Effector memory CD4-positive, alpha-beta T cell (primary cell): ENCODE results near the gene GMEB1.
A peak's percentile ranks its signal among the peaks of the same experiment; 100 is the strongest.
"Not testable (repeated sequence)": the region's sequence is repeated elsewhere in the genome, so short reads cannot be mapped to it uniquely, and the experiment has no call there.

Experiments
- DNase-seq, 3 donors: peaks; one replicate each; pipeline ENCODE4 v3.0.0-alpha.2; 2020
- H3K27ac ChIP-seq: 2 replicates; pipeline ENCODE4 v1.7.0; 2013; ENCODE audit warnings: mild to moderate bottlenecking, low read length, moderate library complexity; ENCODE audit not compliant: insufficient read depth, poor library complexity, severe bottlenecking
- H3K27me3 ChIP-seq: replicated peaks from 2 replicates; pipeline ENCODE4 v1.7.0; 2013; ENCODE audit warnings: mild to moderate bottlenecking, low read length; ENCODE audit not compliant: insufficient read depth, control insufficient read depth, poor library complexity, severe bottlenecking
- H3K36me3 ChIP-seq: 2 replicates; pipeline ENCODE4 v1.7.0; 2013; ENCODE audit warnings: mild to moderate bottlenecking, low read length, moderate library complexity; ENCODE audit not compliant: control insufficient read depth, insufficient read depth
- H3K4me1 ChIP-seq: 2 replicates; pipeline ENCODE4 v1.7.0; 2013; ENCODE audit warnings: low read length, mild to moderate bottlenecking; ENCODE audit not compliant: control insufficient read depth, insufficient read depth, poor library complexity, severe bottlenecking
- H3K4me3 ChIP-seq: 2 replicates; pipeline ENCODE4 v1.7.0; 2013; ENCODE audit warnings: low read length, low read depth, mild to moderate bottlenecking; ENCODE audit not compliant: insufficient read depth, poor library complexity, severe bottlenecking
- H3K9me3 ChIP-seq: 2 replicates; pipeline ENCODE4 v1.7.0; 2013; ENCODE audit warnings: mild to moderate bottlenecking, low read length, moderate library complexity; ENCODE audit not compliant: control insufficient read depth
- total RNA-seq, 3 donors: gene quantifications; one replicate each; lab custom pipeline; 2026; lab: John Stamatoyannopoulos, UW

The GMEB1 gene, protein sequence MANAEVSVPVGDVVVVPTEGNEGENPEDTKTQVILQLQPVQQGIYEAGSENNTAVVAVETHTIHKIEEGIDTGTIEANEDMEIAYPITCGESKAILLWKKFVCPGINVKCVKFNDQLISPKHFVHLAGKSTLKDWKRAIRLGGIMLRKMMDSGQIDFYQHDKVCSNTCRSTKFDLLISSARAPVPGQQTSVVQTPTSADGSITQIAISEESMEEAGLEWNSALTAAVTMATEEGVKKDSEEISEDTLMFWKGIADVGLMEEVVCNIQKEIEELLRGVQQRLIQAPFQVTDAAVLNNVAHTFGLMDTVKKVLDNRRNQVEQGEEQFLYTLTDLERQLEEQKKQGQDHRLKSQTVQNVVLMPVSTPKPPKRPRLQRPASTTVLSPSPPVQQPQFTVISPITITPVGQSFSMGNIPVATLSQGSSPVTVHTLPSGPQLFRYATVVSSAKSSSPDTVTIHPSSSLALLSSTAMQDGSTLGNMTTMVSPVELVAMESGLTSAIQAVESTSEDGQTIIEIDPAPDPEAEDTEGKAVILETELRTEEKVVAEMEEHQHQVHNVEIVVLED
- total RNA-seq: 23.9 to 27.5 (median 27.1) reads per million in 3 donors

DNA sequence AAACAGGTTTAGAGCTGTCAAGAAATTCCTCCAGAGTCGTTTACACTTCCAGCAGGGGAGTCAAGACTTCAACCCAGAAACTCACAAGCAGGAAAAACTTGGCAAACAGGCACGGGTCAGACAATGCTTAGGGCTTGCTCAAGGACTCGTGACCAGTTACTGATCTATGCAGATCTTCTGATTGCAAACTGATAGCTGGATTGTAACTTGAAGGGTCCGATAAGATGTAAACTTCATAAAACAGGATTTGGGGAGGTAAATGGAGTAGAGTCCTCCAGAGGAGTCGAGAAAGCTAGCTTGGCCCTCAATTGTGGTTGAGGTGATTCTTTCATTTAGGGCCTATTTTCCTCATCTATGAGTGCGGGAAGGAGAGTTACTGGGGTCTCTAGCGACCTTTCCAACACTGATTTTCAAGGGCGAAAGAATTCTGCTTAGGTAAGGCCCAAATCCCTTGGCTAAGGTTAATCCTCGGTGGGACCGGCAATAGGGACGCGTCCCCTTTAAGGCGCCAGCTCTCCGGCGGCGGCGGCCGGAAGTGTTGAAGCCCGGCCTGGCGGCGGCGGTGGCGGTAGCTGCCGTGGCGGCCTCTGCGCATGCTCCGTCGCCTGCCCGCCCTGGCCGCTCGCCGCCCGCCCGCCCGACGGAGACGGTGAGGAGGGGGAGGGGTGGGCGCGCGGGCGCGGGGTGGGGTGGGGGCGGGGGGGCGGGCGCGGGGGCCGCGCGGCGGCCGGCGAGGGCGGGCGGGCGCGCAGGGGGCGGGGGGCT, at the start of gene GMEB1:
Gene GMEB1 (plus strand): TSS at position 594 of the 765 bp plus-strand sequence. CDS start 14,829 bp downstream, outside the sequence.
- Histone ChIP-seq H3K9me3 (no peaks in the 10 kb centered on the region), H3K27me3 (no peaks in the 10 kb centered on the region), H3K4me1 (peaks cover 10% of the 10 kb centered on the region), H3K36me3 (no peaks in the 10 kb centered on the region), H3K4me3 (peak within 1 kb of the TSS; percentile 87), H3K27ac (peak within 1 kb of the TSS; percentile 93)
- DNase-seq: peak; percentile 72 to 77 (median 74)

DNA sequence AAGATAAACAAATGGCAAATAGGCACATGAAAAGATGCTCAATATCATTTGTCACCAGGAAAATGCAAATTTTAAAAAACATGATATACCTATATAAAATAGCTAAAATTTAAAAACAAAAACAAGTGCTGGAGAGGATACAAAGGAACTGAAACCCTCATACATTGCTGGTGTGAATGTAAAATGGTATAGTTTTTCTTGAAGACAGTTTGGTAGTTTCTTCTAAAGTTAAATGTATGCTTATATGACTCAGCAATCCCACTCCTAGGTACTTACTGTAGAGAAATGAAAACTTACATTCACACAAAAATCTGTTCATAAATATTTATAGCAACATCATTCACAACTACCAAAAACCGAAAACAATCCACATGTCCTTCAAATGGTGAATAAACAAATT, 36.9 kb upstream of the GMEB1 start:
- Histone ChIP-seq H3K9me3 (no peaks in the 10 kb centered on the region), H3K4me1 (no peaks in the 10 kb centered on the region), H3K27ac (no peak overlapping the region), H3K27me3 (no peaks in the 10 kb centered on the region), H3K4me3 (no peak overlapping the region), H3K36me3 (no peaks in the 10 kb centered on the region)
- no peak for DNase-seq

DNA sequence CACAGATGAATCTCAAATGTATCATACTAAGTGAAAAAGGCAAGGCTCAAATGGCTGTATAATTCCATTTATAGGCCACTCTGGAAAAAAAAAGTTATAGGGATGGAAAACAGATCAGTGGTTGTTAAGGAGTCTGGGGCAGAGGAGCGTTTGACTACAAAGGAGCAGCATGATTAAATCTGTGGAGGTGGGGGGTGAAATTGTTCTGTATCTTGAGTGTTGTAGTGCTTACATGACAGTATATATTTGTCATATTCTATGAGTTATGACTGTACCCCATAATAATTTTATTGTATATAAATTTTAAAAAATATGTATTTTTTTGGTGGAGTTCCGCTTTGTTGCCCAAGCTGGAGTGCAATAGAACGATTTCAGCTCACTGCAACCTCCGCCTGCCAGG, 36.0 kb upstream of the GMEB1 start:
- Histone ChIP-seq H3K4me3 (no peak overlapping the region), H3K27ac (no peak overlapping the region), H3K27me3 (no peaks in the 10 kb centered on the region), H3K9me3 (no peaks in the 10 kb centered on the region), H3K36me3 (no peaks in the 10 kb centered on the region), H3K4me1 (no peaks in the 10 kb centered on the region)
- no peak for DNase-seq

DNA sequence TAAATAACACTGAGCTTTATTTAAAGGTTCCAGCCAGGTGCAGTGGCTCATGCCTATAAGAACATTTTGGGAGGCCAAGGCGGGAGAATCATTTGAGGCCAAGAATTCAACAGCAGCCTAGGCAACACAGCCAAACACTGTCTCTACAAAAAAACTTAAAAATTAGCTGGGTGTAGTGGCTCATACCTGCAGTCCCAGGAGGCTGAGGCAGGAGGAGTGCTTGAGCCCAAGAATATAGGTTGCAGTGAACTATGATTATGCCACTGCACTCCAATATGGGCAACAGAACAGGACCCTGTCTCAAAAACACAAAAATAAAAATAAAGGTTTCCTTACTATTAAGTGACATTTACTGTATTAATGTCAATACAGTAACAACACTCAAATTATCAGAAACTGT, 27.8 kb upstream of the GMEB1 start:
- peak in 1 of 3 donors; percentile 3 for DNase-seq
- no peak overlapping the region for H3K27ac ChIP-seq

DNA sequence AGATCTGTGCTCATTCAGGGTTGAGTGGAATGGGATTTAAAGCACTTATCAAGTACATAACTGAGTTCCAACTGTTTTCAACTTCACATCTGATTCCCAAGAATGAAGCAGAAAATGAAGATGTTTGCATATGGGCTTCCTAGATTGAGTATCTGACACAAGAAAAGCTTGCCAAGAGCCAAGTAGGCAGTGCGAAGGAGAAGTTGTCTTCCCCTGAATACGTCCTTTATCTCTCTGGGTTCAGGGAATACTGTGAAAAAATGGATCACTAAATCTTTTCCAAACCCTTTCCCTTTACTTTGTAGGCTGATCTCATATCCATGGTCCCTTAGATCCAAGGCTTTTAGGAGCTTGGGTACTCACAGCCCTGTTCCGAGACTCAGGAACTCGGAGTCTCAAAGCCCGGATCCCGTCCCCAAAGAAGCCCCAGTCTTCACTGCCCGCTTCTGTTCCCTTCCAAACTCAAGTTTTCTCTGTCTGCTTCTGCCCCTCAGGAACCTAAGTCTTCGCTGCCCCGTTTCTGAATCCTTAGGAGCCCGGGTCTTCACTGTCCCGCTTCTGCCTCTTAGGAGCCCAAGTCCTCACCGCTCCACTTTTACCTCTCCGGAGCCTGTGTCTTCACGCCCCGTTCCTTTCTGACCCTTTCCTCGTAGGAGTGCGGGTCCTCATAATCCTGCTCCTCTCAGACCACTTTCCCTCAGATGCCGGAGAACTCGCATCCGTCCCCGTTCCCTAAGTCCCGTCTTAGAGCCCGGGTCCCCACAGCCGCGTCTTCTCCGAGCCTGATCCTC, 26.3 kb upstream of the GMEB1 start:
- Histone ChIP-seq H3K4me3 (peak overlapping the region; percentile 87), H3K4me1 (peaks cover 15% of the 10 kb centered on the region), H3K36me3 (no peaks in the 10 kb centered on the region), H3K27me3 (no peaks in the 10 kb centered on the region), H3K9me3 (no peaks in the 10 kb centered on the region), H3K27ac (peak overlapping the region; percentile 85)
- DNase-seq: no peak

More for the DNA sequence above, 27.8 kb upstream of the GMEB1 start:
- no peaks in the 10 kb centered on the region for H3K36me3 ChIP-seq
- H3K4me3 ChIP-seq: no peak overlapping the region
- no peaks in the 10 kb centered on the region for H3K9me3 ChIP-seq
- H3K4me1 ChIP-seq: peaks cover 15% of the 10 kb centered on the region
- H3K27me3 ChIP-seq: no peaks in the 10 kb centered on the region

DNA sequence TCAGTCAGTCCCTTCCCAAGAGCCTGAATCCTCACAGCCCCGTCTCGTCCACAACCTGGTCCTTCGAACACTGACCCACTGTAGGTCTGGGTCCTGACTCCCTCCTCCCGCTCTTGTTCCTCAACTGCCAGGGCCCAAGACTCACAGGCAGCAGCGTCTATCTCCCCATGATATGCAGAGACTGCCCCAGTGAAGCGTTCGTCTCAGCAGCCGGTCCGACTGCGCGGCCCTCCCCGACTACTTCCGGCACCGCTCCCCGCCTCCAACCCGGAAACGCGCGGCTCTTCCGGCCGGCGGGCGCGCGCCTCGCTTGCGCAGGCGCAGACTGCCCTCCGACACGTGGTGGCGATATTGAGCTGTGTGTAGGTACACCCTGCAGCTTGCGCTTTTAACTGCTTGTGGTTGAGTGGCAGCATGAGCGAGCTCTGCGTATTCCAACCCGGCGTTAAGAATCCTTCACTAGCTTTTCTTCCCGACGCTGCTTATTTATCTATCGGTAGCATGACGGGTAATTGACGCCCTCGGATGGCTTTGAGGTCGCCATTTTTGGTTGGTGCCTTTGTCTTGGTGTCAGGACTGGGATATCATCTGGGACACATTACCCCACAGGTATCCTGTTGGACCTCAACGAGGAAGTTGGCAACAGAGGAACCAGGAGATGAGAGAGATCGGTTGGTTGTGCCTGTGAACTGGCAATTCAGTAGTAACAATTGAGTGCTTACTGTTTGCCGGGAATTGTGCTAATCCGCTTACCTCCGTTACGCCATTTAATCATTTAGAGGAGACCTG, 25.5 kb upstream of the GMEB1 start, which contains the start of gene TAF12:
Gene TAF12 (minus strand): TSS at position 221 of the 789 bp plus-strand sequence. CDS start 20,986 bp downstream, outside the sequence.
- Histone ChIP-seq H3K27ac (peak within 1 kb of the TSS; percentile 85), H3K4me3 (peak within 1 kb of the TSS; percentile 87), H3K4me1 (peaks cover 18% of the 10 kb centered on the region), H3K9me3 (no peaks in the 10 kb centered on the region), H3K27me3 (no peaks in the 10 kb centered on the region), H3K36me3 (no peaks in the 10 kb centered on the region)
- DNase-seq: peak; percentile 88 to 91 (median 88)

DNA sequence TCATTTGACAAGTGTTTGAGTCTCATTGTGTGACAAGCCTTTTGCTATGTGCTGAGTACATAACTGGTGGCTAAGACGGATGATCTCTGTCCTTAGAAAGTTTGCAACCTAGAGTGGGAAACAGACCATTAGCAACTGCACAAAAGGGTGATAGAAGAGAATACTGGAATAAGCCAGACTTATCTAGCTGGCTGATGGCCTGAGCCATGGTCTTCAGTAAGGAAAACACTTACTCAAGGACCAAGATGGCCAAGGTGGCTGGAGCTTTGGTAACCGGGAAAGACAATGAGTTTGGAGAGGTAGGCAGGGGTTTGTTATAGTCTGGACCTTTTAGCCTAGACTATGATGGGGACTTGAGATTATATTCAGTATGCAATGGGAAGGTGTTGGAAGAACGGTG, 24.1 kb upstream of the GMEB1 start:
- DNase-seq: no peak
- Histone ChIP-seq H3K9me3 (no peaks in the 10 kb centered on the region), H3K27ac (peak overlapping the region; percentile 85), H3K4me1 (peaks cover 20% of the 10 kb centered on the region), H3K4me3 (no peak overlapping the region), H3K36me3 (no peaks in the 10 kb centered on the region), H3K27me3 (no peaks in the 10 kb centered on the region)

DNA sequence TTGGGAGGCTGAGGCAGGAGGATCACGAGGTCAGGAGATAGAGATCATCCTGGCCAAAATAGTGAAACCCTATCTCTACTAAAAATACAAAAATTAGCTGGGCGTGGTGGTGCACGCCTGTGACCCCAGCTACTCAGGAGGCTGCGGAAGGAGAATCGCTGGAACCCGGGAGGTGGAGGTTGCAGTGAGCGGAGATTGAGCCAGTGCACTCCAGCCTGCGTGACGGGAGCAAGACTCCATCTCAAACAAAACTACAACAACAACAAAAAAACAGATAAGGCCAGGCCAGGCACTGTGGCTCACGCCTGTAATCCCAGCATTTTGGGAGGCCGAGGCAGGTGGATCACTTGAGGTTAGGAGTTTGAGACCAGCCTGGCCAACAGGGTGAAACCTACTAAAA, 23.2 kb upstream of the GMEB1 start:
- DNase-seq, H3K4me3 ChIP-seq, H3K36me3 ChIP-seq, H3K9me3 ChIP-seq, H3K27ac ChIP-seq, H3K27me3 ChIP-seq: not testable (repeated sequence)
- peaks cover 20% of the 10 kb centered on the region for H3K4me1 ChIP-seq

DNA sequence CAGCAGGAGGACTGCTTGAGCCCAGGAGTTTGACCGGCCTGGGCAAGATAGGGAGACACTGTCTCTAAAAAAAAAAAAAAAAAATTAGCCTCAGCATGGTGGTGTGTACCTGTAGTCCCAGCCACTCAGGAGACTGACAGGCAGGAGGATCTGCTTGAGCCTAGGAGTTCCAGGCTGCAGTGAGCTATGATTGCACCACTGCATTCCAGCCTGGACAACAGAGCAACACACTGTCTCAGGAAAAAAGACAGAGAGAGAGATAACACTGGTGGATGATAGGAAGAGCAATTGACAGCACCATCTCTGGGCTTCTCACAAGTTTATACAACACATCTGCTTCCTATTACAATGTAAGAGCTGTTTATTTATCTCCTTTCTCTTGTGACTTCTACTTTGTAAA, 22.5 kb upstream of the GMEB1 start:
- H3K4me3 ChIP-seq: no peak overlapping the region
- no peaks in the 10 kb centered on the region for H3K36me3 ChIP-seq
- peaks cover 20% of the 10 kb centered on the region for H3K4me1 ChIP-seq
- no peak for DNase-seq
- no peaks in the 10 kb centered on the region for H3K27me3 ChIP-seq
- no peaks in the 10 kb centered on the region for H3K9me3 ChIP-seq
- no peak overlapping the region for H3K27ac ChIP-seq
